ENCODE results near the gene HARBI1.
"Not testable (repeated sequence)": the region's sequence is repeated elsewhere in the genome, so short reads cannot be mapped to it uniquely, and the experiment has no call there.

The HARBI1 gene

GRCh38 chr11:46597155-46597554 lies 19.9 kb downstream of the HARBI1 start:
- no peak for DNase-seq (ENCODE audit: low read depth, low spot score)

- DNase-seq (ENCODE audit: low read depth, low spot score) = no peak
Measured at GRCh38 chr11:46594785-46595184, 22.2 kb downstream of the HARBI1 start.

- DNase-seq (ENCODE audit: low read depth, low spot score) = no peak
Measured at GRCh38 chr11:46594374-46594700, 22.7 kb downstream of the HARBI1 start.

- DNase-seq (ENCODE audit: low read depth, low spot score) = peak; percentile 79
Measured at GRCh38 chr11:46593550-46594373, 23.3 kb downstream of the HARBI1 start, which contains the start of gene AMBRA1. TSS of gene AMBRA1 (minus strand) at chr11:46594023. CDS start at chr11:46548380, 45,643 bp downstream.

GRCh38 chr11:46590740-46591605 lies 26.1 kb downstream of the HARBI1 start:
- no peak for DNase-seq (ENCODE audit: low read depth, low spot score)

GRCh38 chr11:46588915-46589314 lies 28.1 kb downstream of the HARBI1 start:
- DNase-seq (ENCODE audit: low read depth, low spot score) = no peak

GRCh38 chr11:46588131-46588530 lies 28.9 kb downstream of the HARBI1 start:
- DNase-seq (ENCODE audit: low read depth, low spot score) = no peak

GRCh38 chr11:46583513-46583912 lies 33.5 kb downstream of the HARBI1 start:
- not testable (repeated sequence) for DNase-seq (ENCODE audit: low read depth, low spot score)

GRCh38 chr11:46582588-46582987 lies 34.4 kb downstream of the HARBI1 start:
- DNase-seq (ENCODE audit: low read depth, low spot score) = no peak

- DNase-seq (ENCODE audit: low read depth, low spot score) = no peak
Measured at GRCh38 chr11:46577058-46577457, 40.0 kb downstream of the HARBI1 start.

- DNase-seq (ENCODE audit: low read depth, low spot score) = no peak
Measured at GRCh38 chr11:46574656-46575055, 42.4 kb downstream of the HARBI1 start.

- DNase-seq (ENCODE audit: low read depth, low spot score) = no peak
Measured at GRCh38 chr11:46570790-46571398, 46.1 kb downstream of the HARBI1 start.

GRCh38 chr11:46565232-46565840 lies 51.7 kb downstream of the HARBI1 start:
- no peak for DNase-seq (ENCODE audit: low read depth, low spot score)

- no peak for DNase-seq (ENCODE audit: low read depth, low spot score)
Measured at GRCh38 chr11:46564459-46564858, 52.6 kb downstream of the HARBI1 start.

GRCh38 chr11:46562527-46562926 lies 54.5 kb downstream of the HARBI1 start:
- no peak for DNase-seq (ENCODE audit: low read depth, low spot score)

GRCh38 chr11:46560300-46560991 lies 56.6 kb downstream of the HARBI1 start:
- no peak for DNase-seq (ENCODE audit: low read depth, low spot score)

- DNase-seq (ENCODE audit: low read depth, low spot score) = no peak
Measured at GRCh38 chr11:46559815-46560214, 57.2 kb downstream of the HARBI1 start.

- no peak for DNase-seq (ENCODE audit: low read depth, low spot score)
Measured at GRCh38 chr11:46557684-46558151, 59.3 kb downstream of the HARBI1 start.

- peak; percentile 62 for DNase-seq (ENCODE audit: low read depth, low spot score)
Measured at GRCh38 chr11:46555267-46556054, 61.6 kb downstream of the HARBI1 start.
